Fibroblast of lung (primary cell): ENCODE data around the gene PPP2R5C. TPM values are rescaled to one million over a fixed set of nuclear protein-coding genes. Genes with fewer than 3 reads are reported as not detected.

Source experiments
- DNase-seq, 2 donors: peaks; one replicate each; pipeline versions ENCODE4 v3.0.0 to v3.0.0-alpha.2; 2010; ENCODE audit warnings: low read depth in 2 of 2
- H2AFZ ChIP-seq: 2 replicates; pipeline ENCODE4 v1.5.1; 2012; ENCODE audit warnings: low read length, control low read depth, inconsistent platforms
- H3K27ac ChIP-seq: 2 replicates; pipeline ENCODE4 v1.5.1; 2011; ENCODE audit warnings: low read length, control low read depth; ENCODE audit not compliant: insufficient read depth
- H3K27me3 ChIP-seq: 2 replicates; pipeline ENCODE4 v1.5.1; 2011; ENCODE audit warnings: mild to moderate bottlenecking, low read length; ENCODE audit not compliant: control insufficient read depth, insufficient read depth
- H3K36me3 ChIP-seq: 2 replicates; pipeline ENCODE4 v1.5.1; 2011; ENCODE audit warnings: low read length; ENCODE audit not compliant: control insufficient read depth, insufficient read depth
- H3K4me1 ChIP-seq: 2 replicates; pipeline ENCODE4 v1.5.1; 2011; ENCODE audit warnings: low read length; ENCODE audit not compliant: control insufficient read depth, insufficient read depth; ENCODE audit errors: extremely low read depth
- H3K4me2 ChIP-seq: 2 replicates; pipeline ENCODE4 v1.5.1; 2011; ENCODE audit warnings: low read length, control low read depth; ENCODE audit not compliant: insufficient read depth; ENCODE audit errors: extremely low read depth
- H3K4me3 ChIP-seq, 4 experiments: fragments of 200-600 bp in 1 of 4; sonication (generic) in 1 of 4; replicated peaks in 1 of 4; 2 replicates each; pipeline ENCODE4 v1.5.1; 2011 to 2016; ENCODE audit warnings: low read length in 4 of 4, low read depth in 3 of 4, mild to moderate bottlenecking in 3 of 4, control low read depth in 2 of 4, inconsistent platforms in 1 of 4, mixed read lengths in 1 of 4; ENCODE audit not compliant: insufficient read depth in 1 of 4; ENCODE audit errors: control extremely low read depth in 1 of 4
- H3K79me2 ChIP-seq: 2 replicates; pipeline ENCODE4 v1.5.1; 2012; ENCODE audit warnings: mild to moderate bottlenecking, low read length, inconsistent platforms; ENCODE audit not compliant: control insufficient read depth, insufficient read depth
- H3K9ac ChIP-seq: 2 replicates; pipeline ENCODE4 v1.5.1; 2011; ENCODE audit warnings: mild to moderate bottlenecking, low read length, control low read depth; ENCODE audit not compliant: insufficient read depth
- H3K9me3 ChIP-seq: 2 replicates; pipeline ENCODE4 v1.5.1; 2012; ENCODE audit warnings: low read depth, low read length; ENCODE audit not compliant: control insufficient read depth, insufficient read depth
- H4K20me1 ChIP-seq: 2 replicates; pipeline ENCODE4 v1.5.1; 2011; ENCODE audit warnings: low read length; ENCODE audit not compliant: control insufficient read depth, insufficient read depth; ENCODE audit errors: extremely low read depth
- CTCF ChIP-seq, 2 donors: IDR thresholded peaks in 1 of 2; conservative IDR thresholded peaks in 1 of 2; 1 replicate in 1 of 2; 2 replicates in 1 of 2; pipeline ENCODE4 v1.5.1; 2011 to 2012; ENCODE audit warnings: low read length in 2 of 2, control low read depth in 1 of 2, inconsistent platforms in 1 of 2, low read depth in 1 of 2, mild to moderate bottlenecking in 1 of 2
- EZH2 ChIP-seq: IDR thresholded peaks from 2 replicates; pipeline ENCODE4 v1.5.1; 2012; ENCODE audit warnings: low read length, control low read depth, mild to moderate bottlenecking; ENCODE audit errors: missing control alignments
- polyA plus RNA-seq, 2 donors: library from polyadenylated mRNA; depleted of rRNA in 1 of 2; stranded (reverse) in 1 of 2; unstranded in 1 of 2; fragments of >200 nt; gene quantifications; 2 replicates each; pipeline ENCODE4 v1.2.1, GENCODE V29; 2011 to 2012; ENCODE audit warnings: missing spikeins in 1 of 2
- total RNA-seq: library from RNA; depleted of rRNA; stranded (reverse); fragments of >200 nt; gene quantifications from 2 replicates; pipeline ENCODE4 v1.2.1, GENCODE V29; 2014

Gene PPP2R5C
- total and polyA plus RNA-seq, 2 donors (not counting 1 experiment from before 2014, with no cell fraction given), result 86.0 to 116 TPM

GRCh38 chr14:101762530-101763101 is 1.1 kb downstream of the PPP2R5C start:
- peak overlapping the region; percentile 44 to 74 (median 55) for H3K4me3 ChIP-seq
- peak overlapping the region; percentile 26 for H2AFZ ChIP-seq
- H3K27me3 ChIP-seq, result no peaks in the 10 kb centered on the region
- peak overlapping the region; percentile 56 for H3K4me2 ChIP-seq
- no peaks in the 10 kb centered on the region for H3K36me3 ChIP-seq
- no peak for DNase-seq
- H3K4me1 ChIP-seq, result no peaks in the 10 kb centered on the region
- no peak for TF ChIP-seq EZH2
- TF ChIP-seq CTCF (conservative IDR thresholded peaks at IDR 0.05 in 1 of 2, IDR thresholded peaks at IDR 0.05 in 1 of 2; ENCODE audit: low read depth in 1 of 2, low read length in 2 of 2), result no peak
- no peaks in the 10 kb centered on the region for H3K79me2 ChIP-seq
- H3K9ac ChIP-seq, result peak overlapping the region; percentile 51
- no peak overlapping the region for H3K27ac ChIP-seq
- no peaks in the 10 kb centered on the region for H4K20me1 ChIP-seq
- no peaks in the 10 kb centered on the region for H3K9me3 ChIP-seq

- TF ChIP-seq CTCF (conservative IDR thresholded peaks at IDR 0.05 in 1 of 2, IDR thresholded peaks at IDR 0.05 in 1 of 2; ENCODE audit: low read depth in 1 of 2, low read length in 2 of 2), result no peak
- no peak for TF ChIP-seq EZH2
- Histone ChIP-seq H4K20me1 (no peaks in the 10 kb centered on the region), H3K27ac (no peak overlapping the region), H3K4me3 (no peak overlapping the region), H3K27me3 (no peaks in the 10 kb centered on the region), H2AFZ (no peak overlapping the region), H3K9me3 (no peaks in the 10 kb centered on the region), H3K36me3 (no peaks in the 10 kb centered on the region), H3K9ac (no peak overlapping the region), H3K4me1 (no peaks in the 10 kb centered on the region), H3K4me2 (no peak overlapping the region), H3K79me2 (no peaks in the 10 kb centered on the region)
- no peak for DNase-seq
Measured at GRCh38 chr14:101763941-101764709, 2.6 kb downstream of the PPP2R5C start.

GRCh38 chr14:101767618-101768362 is 6.3 kb downstream of the PPP2R5C start:
- no peaks in the 10 kb centered on the region for H3K36me3 ChIP-seq
- H3K27ac ChIP-seq, result no peak overlapping the region
- no peaks in the 10 kb centered on the region for H3K27me3 ChIP-seq
- no peaks in the 10 kb centered on the region for H3K79me2 ChIP-seq
- TF ChIP-seq CTCF (conservative IDR thresholded peaks at IDR 0.05 in 1 of 2, IDR thresholded peaks at IDR 0.05 in 1 of 2; ENCODE audit: low read depth in 1 of 2, low read length in 2 of 2) (no peak), EZH2 (no peak)
- no peak overlapping the region for H3K9ac ChIP-seq
- no peaks in the 10 kb centered on the region for H3K9me3 ChIP-seq
- H3K4me1 ChIP-seq, result no peaks in the 10 kb centered on the region
- H3K4me2 ChIP-seq, result no peak overlapping the region
- no peak overlapping the region for H3K4me3 ChIP-seq
- no peaks in the 10 kb centered on the region for H4K20me1 ChIP-seq
- no peak overlapping the region for H2AFZ ChIP-seq
- no peak for DNase-seq
